Endothelial cell (in vitro differentiated cells): ENCODE data around the gene CABP7. TPM values are rescaled to one million over a fixed set of nuclear protein-coding genes. Genes with fewer than 3 reads are reported as not detected.

Experiments used
- DNase-seq: peaks from one replicate; pipeline ENCODE4 v3.0.0; 2021; ENCODE audit warnings: low spot score
- H3K27ac Mint-ChIP-seq: one replicate; pipeline ENCODE4 v1.8.0; 2021; ENCODE audit warnings: mixed read lengths, inconsistent platforms; ENCODE audit not compliant: unreplicated experiment
- H3K27me3 Mint-ChIP-seq: one replicate; pipeline ENCODE4 v1.8.0; 2021; ENCODE audit warnings: mild to moderate bottlenecking, moderate library complexity, mixed read lengths, inconsistent platforms; ENCODE audit not compliant: unreplicated experiment
- H3K36me3 Mint-ChIP-seq: one replicate; pipeline ENCODE4 v1.8.0; 2021; ENCODE audit warnings: mild to moderate bottlenecking, low read depth, mixed read lengths, inconsistent platforms; ENCODE audit not compliant: unreplicated experiment
- H3K4me1 Mint-ChIP-seq: one replicate; pipeline ENCODE4 v1.8.0; 2021; ENCODE audit warnings: mild to moderate bottlenecking, mixed read lengths, inconsistent platforms; ENCODE audit not compliant: unreplicated experiment
- H3K4me3 Mint-ChIP-seq: one replicate; pipeline ENCODE4 v1.8.0; 2021; ENCODE audit warnings: mild to moderate bottlenecking, mixed read lengths, inconsistent platforms; ENCODE audit not compliant: unreplicated experiment
- H3K9me3 Mint-ChIP-seq: one replicate; pipeline ENCODE4 v1.8.0; 2021; ENCODE audit warnings: mixed read lengths, inconsistent platforms; ENCODE audit not compliant: unreplicated experiment
- CTCF ChIP-seq: fragments of 200-600 bp; sonication (generic); IDR thresholded peaks from one replicate; pipeline ENCODE4 v1.5.0; 2021; ENCODE audit warnings: antibody characterized with exemption; ENCODE audit not compliant: unreplicated experiment
- total RNA-seq: library from RNA; stranded (reverse); fragmentation: NEBNext Ultra II Directional; extraction: Animal tissue kit (Norgen Biotek cat#: 25700); gene quantifications from one replicate; pipeline ENCODE4 v1.2.1, GENCODE V29; 2021; ENCODE audit not compliant: unreplicated experiment

Gene CABP7
- total RNA-seq, 1 donor from 2014 or later, result not detected

DNA sequence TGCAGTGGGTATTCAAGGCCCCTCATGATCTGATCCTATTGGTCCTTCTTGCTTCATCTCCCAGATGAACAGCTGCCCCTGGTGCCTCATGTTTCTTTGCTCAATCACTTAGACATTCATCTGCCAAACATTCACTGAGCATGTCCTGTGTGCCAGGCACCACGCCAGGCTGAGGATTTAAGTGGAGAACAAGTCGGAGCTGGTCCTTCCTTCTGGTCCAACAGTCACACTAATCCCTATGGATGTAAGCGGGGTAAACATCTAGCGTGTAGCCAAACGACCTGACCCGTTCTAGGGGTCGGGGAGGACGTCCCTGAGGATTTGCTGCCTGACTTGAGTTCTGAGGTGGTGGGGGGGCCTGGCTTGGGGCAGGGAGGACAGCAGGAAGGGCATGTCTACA, 25.1 kb downstream of the CABP7 start:
- Mint-ChIP-seq H3K4me1 (peaks cover 5% of the 10 kb centered on the region), H3K27me3 (peaks cover 2% of the 10 kb centered on the region), H3K27ac (no peak overlapping the region), H3K36me3 (peaks cover 17% of the 10 kb centered on the region), H3K4me3 (no peak overlapping the region), H3K9me3 (no peaks in the 10 kb centered on the region)
- TF ChIP-seq CTCF, result no peak
- no peak for DNase-seq

- no peak overlapping the region for H3K27ac Mint-ChIP-seq
- no peak for TF ChIP-seq CTCF
- H3K9me3 Mint-ChIP-seq, result no peaks in the 10 kb centered on the region
- H3K27me3 Mint-ChIP-seq, result peaks cover 2% of the 10 kb centered on the region
- H3K4me3 Mint-ChIP-seq, result no peak overlapping the region
- no peaks in the 10 kb centered on the region for H3K4me1 Mint-ChIP-seq
- no peak for DNase-seq
- peaks cover 16% of the 10 kb centered on the region for H3K36me3 Mint-ChIP-seq
Measured at GRCh38 chr22:29747832-29748231, 28.0 kb downstream of the CABP7 start.

DNA sequence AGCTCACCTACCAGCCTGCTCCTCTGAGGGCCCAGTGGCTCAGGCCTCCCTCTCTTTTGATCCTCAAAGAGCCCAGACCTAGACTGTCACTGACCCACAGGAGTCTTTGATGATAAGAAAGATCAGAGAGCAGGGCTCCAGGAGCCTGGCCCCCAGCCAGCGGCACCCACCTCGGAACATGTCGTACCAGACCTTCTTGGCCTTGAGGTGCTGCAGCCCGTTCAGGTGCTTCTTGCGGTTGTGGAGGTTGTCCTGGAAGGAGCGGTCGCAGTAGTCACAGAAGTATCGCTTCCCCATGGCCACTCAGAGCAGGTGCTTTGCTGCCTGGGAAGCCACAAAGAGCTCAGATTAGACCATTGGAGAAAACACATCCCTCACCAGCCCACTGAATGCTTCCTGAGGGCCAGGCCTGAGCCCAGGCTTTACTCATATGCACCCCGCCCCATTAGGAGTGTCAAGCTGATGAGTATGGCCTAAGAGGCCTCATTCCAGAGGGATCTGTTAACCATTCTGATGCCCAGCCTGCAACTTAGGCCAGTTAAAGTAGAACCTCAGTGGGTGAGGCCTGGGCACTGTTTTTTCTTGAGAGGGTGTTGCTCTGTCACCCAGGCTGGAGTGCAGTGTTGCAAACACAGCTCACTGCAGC, 28.6 kb downstream of the CABP7 start:
- Mint-ChIP-seq H3K36me3 (peaks cover 16% of the 10 kb centered on the region), H3K4me1 (no peaks in the 10 kb centered on the region), H3K27me3 (peaks cover 4% of the 10 kb centered on the region), H3K4me3 (no peak overlapping the region), H3K9me3 (no peaks in the 10 kb centered on the region), H3K27ac (no peak overlapping the region)
- no peak for DNase-seq
- TF ChIP-seq CTCF, result no peak

GRCh38 chr22:29750029-29750428, 30.2 kb downstream of the CABP7 start:
- H3K27me3 Mint-ChIP-seq, result peaks cover 6% of the 10 kb centered on the region
- TF ChIP-seq CTCF, result no peak
- H3K9me3 Mint-ChIP-seq, result no peaks in the 10 kb centered on the region
- H3K36me3 Mint-ChIP-seq, result peaks cover 16% of the 10 kb centered on the region
- H3K4me1 Mint-ChIP-seq, result no peaks in the 10 kb centered on the region
- no peak overlapping the region for H3K27ac Mint-ChIP-seq
- no peak for DNase-seq
- no peak overlapping the region for H3K4me3 Mint-ChIP-seq

- TF ChIP-seq CTCF, result no peak
- H3K4me1 Mint-ChIP-seq, result no peaks in the 10 kb centered on the region
- H3K4me3 Mint-ChIP-seq, result no peak overlapping the region
- peaks cover 16% of the 10 kb centered on the region for H3K36me3 Mint-ChIP-seq
- no peak overlapping the region for H3K27ac Mint-ChIP-seq
- H3K9me3 Mint-ChIP-seq, result no peaks in the 10 kb centered on the region
- DNase-seq, result no peak
- peaks cover 6% of the 10 kb centered on the region for H3K27me3 Mint-ChIP-seq
Measured at GRCh38 chr22:29750559-29751538, 31.0 kb downstream of the CABP7 start.
